Natural killer cell (primary cell): ENCODE measurements around the gene FLVCR2. TPM values are rescaled to one million over a fixed set of nuclear protein-coding genes. Genes with fewer than 3 reads are reported as not detected.
"Not testable (repeated sequence)": the region's sequence is repeated elsewhere in the genome, so short reads cannot be mapped to it uniquely, and the experiment has no call there.

Experiments used
- ATAC-seq, 3 donors: fragments of 150-1000 bp in 2 of 3; fragments of 200-7000 bp in 1 of 3; cut with Tn5 transposase; 1 replicate in 1 of 3; 2 replicates in 2 of 3; pipeline ENCODE4 v1.10.0; 2021; ENCODE audit warnings: mild to moderate bottlenecking in 2 of 3, moderate library complexity in 2 of 3
- DNase-seq, 2 donors: peaks; one replicate each; pipeline versions ENCODE4 v3.0.0 to v3.0.0-alpha.2; 2013 to 2021; ENCODE audit warnings: mixed read lengths in 1 of 2
- H3K27ac ChIP-seq: one replicate; pipeline ENCODE4 v1.5.1; 2013; ENCODE audit warnings: mild to moderate bottlenecking, low read length
- H3K27me3 ChIP-seq: one replicate; pipeline ENCODE4 v1.6.1; 2013; ENCODE audit warnings: low read length; ENCODE audit not compliant: control insufficient read depth, insufficient read depth
- H3K36me3 ChIP-seq: one replicate; pipeline ENCODE4 v1.6.1; 2013; ENCODE audit warnings: low read length; ENCODE audit not compliant: control insufficient read depth, insufficient read depth
- H3K4me1 ChIP-seq: one replicate; pipeline ENCODE4 v1.6.1; 2013; ENCODE audit warnings: low read length; ENCODE audit not compliant: control insufficient read depth, insufficient read depth
- H3K4me3 ChIP-seq: one replicate; pipeline ENCODE4 v1.5.1; 2013; ENCODE audit warnings: low read length
- H3K9me3 ChIP-seq: one replicate; pipeline ENCODE4 v1.6.1; 2013; ENCODE audit warnings: low read length; ENCODE audit not compliant: control insufficient read depth, insufficient read depth
- H3K27ac Mint-ChIP-seq, 2 donors: one replicate each; pipeline ENCODE4 v1.8.0; 2022; ENCODE audit warnings: mild to moderate bottlenecking in 2 of 2, mixed read lengths in 2 of 2, moderate library complexity in 1 of 2
- H3K27me3 Mint-ChIP-seq, 2 donors: one replicate each; pipeline ENCODE4 v1.8.0; 2022; ENCODE audit warnings: low read depth in 2 of 2, mixed read lengths in 2 of 2
- H3K36me3 Mint-ChIP-seq: one replicate; pipeline ENCODE4 v1.8.0; 2022; ENCODE audit warnings: mixed read lengths
- H3K4me1 Mint-ChIP-seq, 2 donors: one replicate each; pipeline ENCODE4 v1.8.0; 2022; ENCODE audit warnings: mixed read lengths in 2 of 2
- H3K4me3 Mint-ChIP-seq: one replicate; pipeline ENCODE4 v1.8.0; 2022; ENCODE audit warnings: mild to moderate bottlenecking, moderate library complexity, mixed read lengths
- H3K9me3 Mint-ChIP-seq, 2 donors: one replicate each; pipeline ENCODE4 v1.8.0; 2022; ENCODE audit warnings: mixed read lengths in 2 of 2
- CTCF ChIP-seq: fragments of 200-600 bp; IDR thresholded peaks from one replicate; pipeline ENCODE4 v1.8.0; 2022; ENCODE audit warnings: antibody characterized with exemption
- WGBS: methylation state at CpG from one replicate; pipeline ENCODE4 v1.1.7; 2013; ENCODE audit warnings: missing lambda C conversion rate; ENCODE audit not compliant: insufficient coverage; 5-methylcytosine and 5-hydroxymethylcytosine counted together
- intact Hi-C: fragments of 100-400 bp; cut with micrococcal nuclease; formaldehyde crosslinking; loops from one replicate; pipeline ENCODE4 v1.14.2; 2022
- total RNA-seq, 4 donors: library from RNA; stranded (reverse); fragments of 120-200 nt in 1 of 4; gene quantifications; one replicate each; pipeline versions ENCODE4 v1.2.3 to v1.2.4, GENCODE V29; 2013 to 2022

FLVCR2 gene
- total RNA-seq, 3 donors from 2014 or later (not counting 1 experiment from before 2014, with no cell fraction given), result 1.4 to 4.8 (median 2.1) TPM

GRCh38 chr14:75685910-75686309 is 107.5 kb downstream of the FLVCR2 start:
- no peak for TF ChIP-seq CTCF
- Histone ChIP-seq H3K27ac (no peak overlapping the region), H3K4me1 (no peaks in the 10 kb centered on the region), H3K27me3 (no peaks in the 10 kb centered on the region), H3K4me3 (no peak overlapping the region), H3K36me3 (peaks cover 16% of the 10 kb centered on the region), H3K9me3 (no peaks in the 10 kb centered on the region)
- ATAC-seq (no peak), DNase-seq (no peak)
- Mint-ChIP-seq H3K27me3 (no peaks in the 10 kb centered on the region), H3K27ac (no peak overlapping the region), H3K36me3 (peaks cover 19% of the 10 kb centered on the region), H3K9me3 (no peaks in the 10 kb centered on the region), H3K4me1 (no peaks in the 10 kb centered on the region), H3K4me3 (no peak overlapping the region)
- intact Hi-C loops, result no loop called here
- WGBS, result 89% methylated on average over 1 of the region's 2 CpGs

GRCh38 chr14:75689012-75689411 is 110.6 kb downstream of the FLVCR2 start:
- Histone ChIP-seq H3K4me1 (no peaks in the 10 kb centered on the region), H3K4me3 (no peak overlapping the region), H3K27ac (no peak overlapping the region), H3K27me3 (no peaks in the 10 kb centered on the region), H3K36me3 (peaks cover 31% of the 10 kb centered on the region), H3K9me3 (no peaks in the 10 kb centered on the region)
- ATAC-seq (no peak), DNase-seq (no peak)
- no peaks in the 10 kb centered on the region for H3K27me3 Mint-ChIP-seq
- intact Hi-C loops, result no loop called here
- no peaks in the 10 kb centered on the region for H3K9me3 Mint-ChIP-seq
- no peak for TF ChIP-seq CTCF
- no peaks in the 10 kb centered on the region for H3K4me1 Mint-ChIP-seq
- H3K4me3 Mint-ChIP-seq, result no peak overlapping the region
- no peak overlapping the region for H3K27ac Mint-ChIP-seq
- WGBS, result 98% methylated on average over 2 of the region's 2 CpGs
- peaks cover 22% of the 10 kb centered on the region for H3K36me3 Mint-ChIP-seq

DNA sequence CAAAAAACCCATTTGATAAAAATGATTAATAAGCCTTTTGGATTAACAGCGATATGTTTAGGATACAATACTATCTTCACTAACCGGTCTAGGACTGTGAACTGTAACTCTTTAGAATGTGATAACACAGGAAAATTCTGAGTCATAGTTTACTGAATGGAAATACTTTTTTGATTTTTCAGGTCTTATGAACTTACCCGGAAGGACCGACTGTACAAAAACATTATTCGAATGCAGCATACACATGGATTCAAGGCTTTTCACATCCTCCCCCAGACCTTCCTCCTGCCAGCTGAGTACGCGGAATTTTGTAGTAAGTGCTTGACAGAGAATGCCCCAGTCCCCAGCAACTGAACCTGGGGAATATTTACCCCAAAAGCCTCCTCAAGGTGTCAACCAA is 111.6 kb downstream of the FLVCR2 start:
- H3K9me3 ChIP-seq, result peaks cover 1% of the 10 kb centered on the region
- no peak overlapping the region for H3K27ac ChIP-seq
- H3K27me3 ChIP-seq, result no peaks in the 10 kb centered on the region
- intact Hi-C loops, result no loop called here
- Mint-ChIP-seq H3K27me3 (no peaks in the 10 kb centered on the region), H3K9me3 (peaks cover 0 to 2% of the 10 kb centered on the region in 2 donors), H3K4me1 (no peaks in the 10 kb centered on the region), H3K4me3 (no peak overlapping the region), H3K27ac (no peak overlapping the region), H3K36me3 (peaks cover 25% of the 10 kb centered on the region)
- 98% methylated on average over 6 of the region's 7 CpGs for WGBS
- H3K4me1 ChIP-seq, result no peaks in the 10 kb centered on the region
- H3K4me3 ChIP-seq, result no peak overlapping the region
- TF ChIP-seq CTCF, result no peak
- DNase-seq, result no peak
- ATAC-seq, result no peak
- peaks cover 29% of the 10 kb centered on the region for H3K36me3 ChIP-seq

DNA sequence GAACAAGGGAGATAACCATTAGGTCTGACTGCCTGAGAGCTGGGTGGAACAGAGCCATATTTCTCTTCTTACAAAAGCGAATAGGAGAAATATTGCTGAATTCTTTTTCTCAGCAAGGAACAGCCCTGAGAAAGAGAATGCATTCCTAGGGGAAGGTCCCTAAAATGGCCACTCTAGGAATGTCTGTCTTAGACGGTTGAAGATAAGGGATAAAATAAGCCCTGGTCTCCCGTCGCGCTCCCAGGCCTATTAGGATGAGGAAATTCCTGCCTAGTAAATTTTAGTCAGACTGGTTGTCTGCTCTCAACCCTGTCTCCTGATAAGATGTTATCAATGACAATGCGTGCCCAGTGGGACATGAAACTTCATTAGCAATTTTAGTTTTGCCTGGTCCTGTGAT is 116.6 kb downstream of the FLVCR2 start:
- H3K9me3 Mint-ChIP-seq, H3K27me3 Mint-ChIP-seq, intact Hi-C loops, ATAC-seq, H3K4me1 ChIP-seq, H3K27me3 ChIP-seq, H3K9me3 ChIP-seq, H3K4me1 Mint-ChIP-seq, H3K4me3 Mint-ChIP-seq, DNase-seq, H3K4me3 ChIP-seq, H3K27ac Mint-ChIP-seq, H3K27ac ChIP-seq: not testable (repeated sequence)
- peaks cover 32% of the 10 kb centered on the region for H3K36me3 Mint-ChIP-seq
- peaks cover 31% of the 10 kb centered on the region for H3K36me3 ChIP-seq
- 97% methylated on average over 6 of the region's 6 CpGs for WGBS
